Measurements from ENCODE around the gene IRS1.

The IRS1 gene

DNA sequence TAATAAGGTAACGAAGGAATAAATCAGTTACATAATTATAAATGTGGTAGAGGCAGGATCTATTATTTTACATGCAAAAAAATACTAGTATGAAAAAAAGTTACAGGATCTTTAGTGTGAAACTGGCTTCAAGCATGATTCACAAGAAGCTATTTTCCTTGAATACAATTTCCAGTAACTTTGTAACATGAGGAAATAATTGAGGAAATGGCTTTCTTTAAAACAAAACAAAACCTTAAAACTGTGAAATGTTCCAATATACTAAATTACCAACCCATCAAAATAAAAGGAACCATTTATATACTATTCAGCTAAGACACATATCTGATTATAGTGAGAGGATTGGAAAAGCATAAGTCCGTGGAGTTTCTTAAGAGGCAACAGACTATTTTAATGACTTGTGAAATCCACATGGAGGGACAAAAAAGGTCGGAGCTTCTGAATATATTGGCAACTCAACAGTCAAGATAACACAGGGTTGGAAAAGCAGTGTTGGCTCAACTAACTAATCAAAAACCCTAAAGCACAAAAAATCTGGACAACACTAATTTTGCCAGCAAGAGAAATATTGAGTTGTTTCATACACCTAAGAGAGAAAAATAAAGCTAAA lies 10.6 kb downstream of the IRS1 start:
- DNase-seq (ENCODE audit: low read depth) = peak; percentile 42
- no peak overlapping the region for H3K4me3 ChIP-seq (ENCODE audit: low read length)
- TF ChIP-seq, protein P1, sequence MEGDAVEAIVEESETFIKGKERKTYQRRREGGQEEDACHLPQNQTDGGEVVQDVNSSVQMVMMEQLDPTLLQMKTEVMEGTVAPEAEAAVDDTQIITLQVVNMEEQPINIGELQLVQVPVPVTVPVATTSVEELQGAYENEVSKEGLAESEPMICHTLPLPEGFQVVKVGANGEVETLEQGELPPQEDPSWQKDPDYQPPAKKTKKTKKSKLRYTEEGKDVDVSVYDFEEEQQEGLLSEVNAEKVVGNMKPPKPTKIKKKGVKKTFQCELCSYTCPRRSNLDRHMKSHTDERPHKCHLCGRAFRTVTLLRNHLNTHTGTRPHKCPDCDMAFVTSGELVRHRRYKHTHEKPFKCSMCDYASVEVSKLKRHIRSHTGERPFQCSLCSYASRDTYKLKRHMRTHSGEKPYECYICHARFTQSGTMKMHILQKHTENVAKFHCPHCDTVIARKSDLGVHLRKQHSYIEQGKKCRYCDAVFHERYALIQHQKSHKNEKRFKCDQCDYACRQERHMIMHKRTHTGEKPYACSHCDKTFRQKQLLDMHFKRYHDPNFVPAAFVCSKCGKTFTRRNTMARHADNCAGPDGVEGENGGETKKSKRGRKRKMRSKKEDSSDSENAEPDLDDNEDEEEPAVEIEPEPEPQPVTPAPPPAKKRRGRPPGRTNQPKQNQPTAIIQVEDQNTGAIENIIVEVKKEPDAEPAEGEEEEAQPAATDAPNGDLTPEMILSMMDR (conservative IDR thresholded peaks at IDR 0.05; ENCODE audit: low read length) = no peak

DNA sequence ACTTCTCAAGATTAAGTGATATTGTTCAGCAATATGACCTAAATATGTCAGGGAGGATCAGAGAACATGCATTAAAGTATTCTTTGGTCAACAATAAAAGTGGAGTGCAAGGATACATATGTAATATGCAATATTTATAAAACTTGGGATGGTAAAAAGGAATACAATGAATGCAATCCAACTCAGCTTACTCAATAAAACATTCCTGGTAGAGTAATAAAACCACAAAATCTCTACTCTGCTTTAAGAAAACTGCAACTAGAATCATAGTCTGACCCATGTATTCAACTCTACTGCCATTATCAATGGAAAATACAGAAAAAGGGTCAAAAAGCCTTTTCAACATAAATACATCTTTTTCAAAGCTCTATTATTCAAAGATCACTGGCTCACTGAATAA lies 11.6 kb downstream of the IRS1 start:
- DNase-seq (ENCODE audit: low read depth) = peak; percentile 59
- TF ChIP-seq, protein P1 (conservative IDR thresholded peaks at IDR 0.05; ENCODE audit: low read length) = no peak
- no peak overlapping the region for H3K4me3 ChIP-seq (ENCODE audit: low read length)

DNA sequence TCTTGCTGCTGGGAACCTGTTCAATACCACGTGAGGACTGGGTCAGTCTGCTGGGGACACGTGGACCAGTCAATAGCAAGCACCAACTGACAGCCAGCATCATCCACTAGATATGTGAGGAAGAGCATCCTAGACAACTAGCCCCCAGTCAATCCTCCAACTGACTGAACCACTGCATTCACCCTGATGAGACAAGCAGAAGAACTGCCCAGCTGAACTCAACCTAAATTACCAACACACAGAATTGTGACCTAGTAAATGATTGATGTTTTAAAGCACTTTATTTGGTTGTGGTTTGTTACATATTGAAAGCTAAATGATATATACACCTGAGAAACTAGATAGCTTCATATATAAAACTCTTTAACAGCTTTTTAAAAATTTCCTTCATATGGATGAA lies 15.7 kb downstream of the IRS1 start:
- DNase-seq (ENCODE audit: low read depth) = no peak
- TF ChIP-seq, protein P1 (conservative IDR thresholded peaks at IDR 0.05; ENCODE audit: low read length) = no peak
- H3K4me3 ChIP-seq (ENCODE audit: low read length) = no peak overlapping the region

- TF ChIP-seq, protein P1 (conservative IDR thresholded peaks at IDR 0.05; ENCODE audit: low read length) = no peak
- DNase-seq (ENCODE audit: low read depth) = peak; percentile 61
- no peak overlapping the region for H3K4me3 ChIP-seq (ENCODE audit: low read length)
Measured at GRCh38 chr2:226782092-226782713, 17.4 kb downstream of the IRS1 start.

DNA sequence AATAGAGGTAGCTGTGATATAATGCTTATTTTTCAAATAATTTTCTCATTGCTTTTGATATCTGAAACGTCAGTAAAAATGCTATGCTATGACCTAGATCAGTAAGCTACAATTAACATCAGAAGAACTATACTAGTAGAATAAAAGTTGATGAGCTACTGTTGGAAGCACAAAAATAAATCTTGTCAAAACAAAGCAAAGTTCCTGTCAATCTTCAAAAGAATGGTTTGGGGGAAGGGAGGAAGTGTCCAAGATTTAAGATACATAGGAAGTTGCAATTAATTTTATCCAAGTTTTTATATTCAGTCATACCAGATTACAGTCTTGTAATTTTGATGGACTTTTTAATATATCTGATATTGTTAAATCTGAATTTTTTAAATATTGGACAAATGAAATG lies 19.2 kb downstream of the IRS1 start:
- H3K4me3 ChIP-seq (ENCODE audit: low read length) = no peak overlapping the region
- TF ChIP-seq, protein P1 (conservative IDR thresholded peaks at IDR 0.05; ENCODE audit: low read length) = no peak
- no peak for DNase-seq (ENCODE audit: low read depth)

GRCh38 chr2:226777611-226778010 lies 22.0 kb downstream of the IRS1 start:
- DNase-seq (ENCODE audit: low read depth) = no peak
- TF ChIP-seq, protein P1 (conservative IDR thresholded peaks at IDR 0.05; ENCODE audit: low read length) = no peak
- no peak overlapping the region for H3K4me3 ChIP-seq (ENCODE audit: low read length)

DNA sequence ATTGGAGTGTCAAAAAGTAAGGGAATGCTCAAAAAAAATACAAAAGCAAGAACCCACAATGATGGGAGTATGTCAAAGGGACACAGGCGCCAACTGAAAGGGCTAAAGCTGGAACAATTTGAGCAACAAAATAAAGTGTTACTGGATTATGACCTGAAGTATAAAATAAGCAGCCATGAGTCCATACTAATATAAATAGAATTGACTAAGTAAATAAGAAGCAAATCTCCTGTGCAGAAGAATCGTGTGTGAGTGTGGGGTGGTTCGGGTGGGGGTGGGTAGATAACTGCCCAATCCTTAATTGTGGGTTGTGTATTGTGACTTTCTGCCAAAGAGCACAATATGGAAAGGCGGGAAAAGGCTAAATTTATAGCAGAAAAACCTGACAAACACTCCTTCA lies 23.5 kb downstream of the IRS1 start:
- DNase-seq (ENCODE audit: low read depth) = no peak
- no peak overlapping the region for H3K4me3 ChIP-seq (ENCODE audit: low read length)
- TF ChIP-seq, protein P1 (conservative IDR thresholded peaks at IDR 0.05; ENCODE audit: low read length) = no peak
